Measurements from ENCODE around the gene IKZF4.
A peak's percentile ranks its signal among the peaks of the same experiment; 100 is the strongest.
"Not testable (repeated sequence)": the region's sequence is repeated elsewhere in the genome, so short reads cannot be mapped to it uniquely, and the experiment has no call there.

The IKZF4 gene

DNA sequence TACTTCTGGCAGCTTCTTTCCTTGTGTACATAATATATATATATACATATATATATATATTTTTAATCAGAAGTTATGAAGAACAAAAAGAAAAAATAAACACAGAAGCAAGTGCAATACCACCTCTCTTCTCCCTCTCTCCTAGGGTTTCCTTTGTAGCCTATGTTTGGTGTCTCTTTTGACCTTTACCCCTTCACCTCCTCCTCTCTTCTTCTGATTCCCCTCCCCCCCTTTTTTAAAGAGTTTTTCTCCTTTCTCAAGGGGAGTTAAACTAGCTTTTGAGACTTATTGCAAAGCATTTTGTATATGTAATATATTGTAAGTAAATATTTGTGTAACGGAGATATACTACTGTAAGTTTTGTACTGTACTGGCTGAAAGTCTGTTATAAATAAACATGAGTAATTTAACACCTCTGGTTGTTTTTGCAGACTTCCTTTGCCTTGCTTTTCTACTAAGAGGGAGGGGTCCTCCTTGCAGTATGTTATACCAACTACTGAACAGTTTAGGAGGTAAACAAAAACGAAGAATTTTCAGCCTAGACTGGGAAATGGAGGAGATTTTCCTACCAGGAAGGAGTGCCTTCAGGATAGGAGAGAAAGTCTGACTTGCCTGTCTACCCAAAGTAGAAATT is 17.3 kb downstream of the IKZF4 start:
- no peak for DNase-seq (ENCODE audit: low read depth in 2 of 3, low spot score in 2 of 3)

DNA sequence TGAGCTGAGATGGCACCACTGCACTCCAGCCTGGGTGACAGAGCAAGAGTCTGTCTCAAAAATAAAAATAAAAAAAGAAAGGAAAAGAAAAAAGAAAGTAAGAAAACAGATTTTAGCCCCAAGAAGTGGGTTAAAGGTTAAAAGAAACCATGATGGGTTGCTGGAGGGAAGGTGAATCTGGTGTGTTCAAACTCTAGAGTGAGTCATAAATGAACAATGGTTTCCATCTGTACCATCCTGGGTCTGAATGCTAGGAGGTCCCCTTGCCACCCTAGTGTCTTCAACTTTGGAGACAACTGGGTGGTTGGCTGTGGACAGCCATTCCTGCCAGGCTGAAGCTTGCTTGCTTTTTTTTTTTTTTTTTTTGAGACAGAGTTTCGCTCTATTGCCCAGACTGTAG is 19.3 kb downstream of the IKZF4 start:
- DNase-seq (ENCODE audit: low read depth in 2 of 3, low spot score in 2 of 3) = no peak

DNA sequence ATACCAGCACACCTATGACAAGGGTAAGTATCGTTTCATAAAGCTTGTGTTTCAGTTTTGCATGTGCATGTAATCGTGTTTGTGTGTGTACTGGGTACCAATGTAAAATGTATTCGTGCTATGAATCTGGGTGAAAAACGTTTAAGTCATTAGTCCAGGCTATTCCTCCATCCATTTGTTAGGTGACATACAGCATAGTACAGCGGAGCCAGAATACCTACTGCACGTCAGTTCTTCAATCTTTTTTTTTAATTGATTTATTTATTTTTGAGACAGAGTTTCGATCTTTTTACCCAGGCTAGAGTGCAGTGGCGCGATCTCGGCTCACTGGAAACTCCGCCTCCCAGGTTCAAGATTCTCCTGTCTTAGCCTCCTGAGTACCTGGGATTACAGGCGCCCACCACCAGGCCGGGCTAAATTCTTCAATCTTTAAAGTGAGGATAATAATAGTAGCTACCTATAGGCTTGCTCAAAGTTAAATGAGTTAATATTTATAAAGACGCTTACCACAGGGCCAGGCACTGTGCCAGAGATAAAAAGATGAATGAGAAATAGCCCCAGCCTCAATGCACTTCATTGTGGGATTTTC is 20.2 kb downstream of the IKZF4 start:
- no peak for DNase-seq (ENCODE audit: low read depth in 2 of 3, low spot score in 2 of 3)

DNA sequence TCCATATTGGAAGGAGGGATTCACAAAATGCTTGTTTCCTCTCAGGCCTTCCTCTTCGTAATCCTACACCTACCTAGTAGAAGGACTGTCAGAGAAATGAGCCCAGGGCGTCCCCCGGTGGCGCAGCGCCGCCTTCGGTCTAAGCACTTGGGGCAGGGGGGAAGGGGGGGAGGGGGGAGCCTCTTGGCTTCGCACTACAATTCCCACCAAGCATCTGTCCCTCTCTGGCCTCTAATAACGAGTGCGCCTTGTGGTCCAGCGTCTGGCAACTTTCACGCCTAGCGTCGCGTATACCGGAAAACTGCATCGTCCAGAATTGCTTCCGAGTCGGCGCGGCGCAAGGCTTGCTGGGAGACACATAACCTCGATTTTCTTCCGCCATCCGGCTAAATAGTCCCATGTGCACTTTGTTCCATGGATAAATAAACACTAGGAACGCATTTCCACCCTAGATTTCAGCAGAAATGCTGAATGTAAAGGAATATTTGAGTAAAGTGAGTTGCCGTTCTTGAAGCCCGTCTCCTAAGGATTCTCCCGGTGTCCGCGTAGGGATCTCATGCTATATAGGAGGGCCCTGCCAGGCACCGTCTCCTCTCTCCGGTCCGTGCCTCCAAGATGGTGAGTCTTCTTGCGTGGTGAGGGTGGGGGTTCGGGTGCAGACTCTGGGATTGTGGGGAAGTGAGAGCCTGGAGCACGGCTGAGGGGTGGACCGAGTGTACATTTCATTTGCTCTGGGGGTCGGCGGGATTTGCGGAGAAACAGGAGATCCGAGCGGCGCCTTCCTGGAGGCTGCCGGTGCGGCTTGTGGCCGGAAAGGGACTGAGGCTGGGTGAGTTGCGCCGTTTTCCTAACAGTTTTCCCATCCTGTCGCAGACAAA is 20.9 kb downstream of the IKZF4 start, which contains the start of gene RPS26:
TSS of gene RPS26 (plus strand) at position 367 of the 878 bp plus-strand sequence. CDS start at position 616, 249 bp downstream.
- peak; percentile 77 to 86 (median 81) for DNase-seq (ENCODE audit: low read depth in 2 of 3, low spot score in 2 of 3)

DNA sequence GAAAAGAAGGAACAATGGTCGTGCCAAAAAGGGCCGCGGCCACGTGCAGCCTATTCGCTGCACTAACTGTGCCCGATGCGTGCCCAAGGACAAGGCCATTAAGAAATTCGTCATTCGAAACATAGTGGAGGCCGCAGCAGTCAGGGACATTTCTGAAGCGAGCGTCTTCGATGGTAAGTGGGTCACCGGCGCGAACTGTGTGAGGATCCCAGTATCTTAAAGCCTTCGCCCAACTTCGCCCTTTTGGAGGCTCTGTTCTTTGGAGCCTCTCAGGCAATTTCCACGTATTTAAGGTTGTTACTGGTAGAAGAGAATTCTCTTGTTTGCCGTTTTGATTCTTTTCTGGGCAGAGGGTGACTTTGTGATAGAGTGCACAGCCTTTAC is 21.6 kb downstream of the IKZF4 start:
- not testable (repeated sequence) for DNase-seq (ENCODE audit: low read depth in 2 of 3, low spot score in 2 of 3)

DNA sequence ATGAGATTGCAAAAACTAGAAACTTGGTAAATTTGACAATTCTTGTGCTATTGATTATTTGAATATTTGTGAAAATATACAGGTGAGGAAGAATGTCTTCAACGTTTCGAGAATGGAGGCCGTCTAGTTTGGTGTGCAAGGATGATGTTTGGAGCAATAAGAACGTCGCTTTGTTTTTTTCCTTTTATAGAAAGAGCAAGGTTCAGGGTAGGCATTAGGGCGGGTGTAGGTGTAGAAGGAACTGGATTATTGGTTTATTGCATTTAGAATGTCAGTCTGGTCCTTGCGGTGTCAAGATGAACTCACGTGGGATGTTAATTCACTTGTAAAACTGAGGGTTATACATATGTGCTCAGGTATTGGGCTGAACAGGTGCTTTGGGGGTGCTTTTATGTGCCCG is 22.0 kb downstream of the IKZF4 start:
- DNase-seq (ENCODE audit: low read depth in 2 of 3, low spot score in 2 of 3) = no peak

DNA sequence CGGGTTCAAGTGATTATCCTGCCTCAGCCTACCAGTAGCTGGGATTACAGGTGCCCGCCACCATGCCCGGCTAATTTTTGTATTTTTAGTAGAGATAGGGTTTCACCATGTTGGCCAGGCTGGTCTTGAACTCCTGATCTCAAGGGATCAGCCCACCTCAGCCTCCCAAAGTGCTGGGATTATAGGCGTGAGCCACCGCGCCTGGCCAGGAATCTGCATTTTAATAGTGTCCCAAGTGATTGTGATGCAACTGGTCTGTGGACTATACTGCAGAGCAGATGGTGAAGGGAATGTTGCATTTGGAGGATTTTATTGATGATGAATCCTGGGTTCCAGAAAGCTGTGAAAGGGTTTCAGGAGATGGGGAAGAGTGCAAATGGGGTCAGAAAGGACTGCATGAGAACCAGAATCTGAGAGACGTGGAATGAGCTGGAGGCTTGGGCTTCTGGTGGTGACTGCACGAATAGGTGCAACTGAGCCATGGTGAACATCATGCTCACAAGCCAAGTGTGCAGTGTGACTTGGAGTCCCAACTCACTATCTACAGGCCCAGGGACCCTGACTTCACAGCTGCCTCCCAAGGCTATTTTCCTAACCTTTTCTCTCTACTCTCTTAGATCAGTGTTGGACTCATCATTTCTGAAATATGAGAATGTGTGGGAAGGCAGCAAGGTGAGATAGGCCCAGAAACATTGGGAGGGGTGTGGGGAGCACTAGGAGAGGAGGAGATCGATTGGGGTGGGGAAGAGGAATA is 25.4 kb downstream of the IKZF4 start:
- DNase-seq (ENCODE audit: low read depth in 2 of 3, low spot score in 2 of 3) = no peak

DNA sequence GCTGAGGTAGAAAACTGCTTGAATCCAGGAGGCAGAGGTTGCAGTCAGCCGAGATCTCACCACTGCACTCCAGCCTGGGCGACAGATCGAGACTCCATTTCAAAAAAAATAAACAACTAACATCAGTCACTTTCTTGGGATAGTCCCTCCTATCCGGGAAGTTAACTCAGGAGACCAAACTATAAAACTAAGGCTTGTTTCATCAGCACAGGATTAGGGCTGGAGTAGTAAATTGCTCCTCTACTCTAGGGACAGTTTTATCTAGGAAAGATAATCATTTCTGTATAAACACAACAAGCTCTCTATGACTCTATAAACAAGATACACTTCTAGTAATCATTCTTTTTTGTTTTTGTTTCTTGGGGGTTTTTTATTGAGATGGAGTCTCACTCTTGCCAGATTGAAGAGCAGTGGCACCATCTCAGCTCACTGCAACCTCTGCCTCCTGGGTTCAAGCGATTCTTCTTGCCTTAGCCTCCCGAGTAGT is 32.6 kb downstream of the IKZF4 start:
- DNase-seq (ENCODE audit: low read depth in 2 of 3, low spot score in 2 of 3) = no peak

DNA sequence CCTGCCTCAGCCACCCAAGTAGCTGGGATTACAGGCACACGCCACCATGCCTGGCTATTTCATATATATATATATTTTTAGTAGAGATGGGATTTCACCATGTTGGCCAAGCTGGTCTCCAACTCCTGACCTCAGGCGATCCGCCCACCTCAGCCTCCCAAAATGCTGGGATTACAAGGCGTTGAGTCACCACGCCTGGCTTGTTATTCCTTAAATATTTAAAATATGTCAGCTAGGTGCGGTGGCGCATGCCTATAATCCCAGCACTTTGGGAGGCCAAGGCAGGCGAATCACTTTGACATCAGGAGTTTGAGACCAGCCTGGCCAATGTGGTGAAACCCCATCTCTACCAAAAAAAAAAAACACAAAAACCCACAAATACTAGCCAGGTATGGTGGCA is 39.1 kb downstream of the IKZF4 start:
- not testable (repeated sequence) for DNase-seq (ENCODE audit: low read depth in 2 of 3, low spot score in 2 of 3)

DNA sequence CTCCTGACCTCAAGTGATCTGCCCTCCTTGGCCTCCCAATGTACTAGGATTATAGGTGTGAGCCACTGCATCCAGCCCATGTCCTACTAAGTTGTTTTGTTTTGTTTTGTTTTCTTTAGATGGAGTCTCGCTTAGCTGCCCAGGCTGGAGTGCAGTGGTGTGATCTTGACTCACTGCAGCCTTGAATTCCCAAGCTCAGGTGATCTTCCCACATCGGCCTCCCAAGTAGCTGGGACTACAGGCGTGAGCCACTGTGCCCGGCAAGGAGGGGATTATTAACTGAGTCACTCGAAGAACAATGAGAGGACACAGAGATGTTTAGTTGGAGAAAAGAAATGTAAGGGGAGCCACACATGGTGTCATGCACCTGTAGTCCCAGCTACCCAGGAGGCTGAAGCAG is 41.1 kb downstream of the IKZF4 start:
- DNase-seq (ENCODE audit: low read depth in 2 of 3, low spot score in 2 of 3) = no peak

DNA sequence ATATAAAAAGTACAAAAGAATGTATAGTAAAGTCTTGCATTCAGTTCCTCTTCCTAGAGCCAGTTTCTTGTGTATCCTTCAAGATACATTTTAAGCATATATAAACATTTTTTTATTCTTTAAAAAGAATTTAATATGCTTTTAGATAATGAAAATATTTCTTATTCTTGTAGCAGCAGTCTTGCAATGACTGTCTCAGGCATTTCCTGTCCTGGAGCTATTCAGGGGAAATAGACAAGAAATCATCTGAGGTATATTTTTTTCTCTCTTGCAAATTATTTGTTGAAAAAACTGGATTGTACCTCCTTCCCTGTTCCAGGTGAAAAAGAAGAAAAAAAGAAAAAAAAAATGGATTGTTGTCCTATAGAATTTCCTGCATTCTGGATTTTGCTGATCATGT is 42.2 kb downstream of the IKZF4 start:
- no peak for DNase-seq (ENCODE audit: low read depth in 2 of 3, low spot score in 2 of 3)

DNA sequence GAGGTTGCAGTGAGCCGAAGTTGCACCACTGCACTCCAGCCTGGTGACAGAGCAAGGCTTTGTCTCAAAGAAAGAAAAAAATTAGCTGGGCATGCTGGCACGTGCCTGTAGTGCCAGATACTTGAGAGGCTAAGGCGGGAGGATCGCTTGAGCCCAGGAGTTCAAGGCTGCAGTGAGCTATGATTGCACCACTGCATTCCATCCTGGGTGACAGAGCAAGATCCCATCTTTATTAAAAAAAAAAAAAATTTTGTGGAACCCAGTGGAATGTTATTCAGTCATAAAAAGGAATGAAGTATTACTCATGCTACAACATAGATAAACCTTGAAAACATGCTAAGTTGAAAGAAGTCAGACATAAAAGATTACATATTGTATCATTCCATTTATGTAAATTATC is 50.8 kb downstream of the IKZF4 start:
- no peak for DNase-seq (ENCODE audit: low read depth in 2 of 3, low spot score in 2 of 3)

DNA sequence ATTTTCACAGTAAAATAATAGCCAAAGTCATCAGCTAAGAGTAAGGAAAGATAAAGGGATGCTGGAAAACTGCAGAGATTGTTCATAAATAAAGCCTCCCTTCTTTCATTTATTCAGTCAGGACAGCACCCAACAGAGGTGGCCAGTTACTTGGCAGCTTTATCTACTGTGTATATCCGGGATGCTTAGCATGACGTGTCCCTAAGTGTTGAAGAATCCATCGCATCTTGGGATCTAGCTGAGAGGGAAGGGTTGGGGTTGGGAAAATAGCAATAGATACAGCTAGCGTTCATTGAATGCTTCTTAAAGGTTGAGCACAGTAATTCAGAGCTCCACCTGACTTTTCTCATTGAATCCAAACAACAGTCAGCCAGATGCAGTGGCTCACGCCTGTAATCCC is 53.6 kb downstream of the IKZF4 start:
- no peak for DNase-seq (ENCODE audit: low read depth in 2 of 3, low spot score in 2 of 3)

DNA sequence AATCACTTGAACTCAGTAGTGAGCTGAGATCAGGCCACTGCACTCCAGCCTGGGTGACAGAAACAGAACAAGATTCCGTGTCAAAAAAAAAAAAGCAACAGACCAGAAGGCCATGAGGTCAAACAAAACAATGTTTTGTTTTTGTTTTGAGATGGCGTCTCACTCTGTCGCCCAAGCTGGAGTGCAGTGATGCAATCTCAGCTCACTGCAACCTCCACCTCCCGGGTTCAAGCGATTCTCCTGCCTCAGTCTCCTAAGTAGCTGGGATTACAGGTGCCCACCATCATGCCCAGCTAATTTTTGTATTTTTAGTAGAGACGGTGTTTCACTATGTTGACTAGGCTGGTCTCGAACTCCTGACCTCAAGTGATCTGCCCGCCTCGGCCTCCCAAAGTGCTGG is 57.1 kb downstream of the IKZF4 start:
- DNase-seq (ENCODE audit: low read depth in 2 of 3, low spot score in 2 of 3) = not testable (repeated sequence)

DNA sequence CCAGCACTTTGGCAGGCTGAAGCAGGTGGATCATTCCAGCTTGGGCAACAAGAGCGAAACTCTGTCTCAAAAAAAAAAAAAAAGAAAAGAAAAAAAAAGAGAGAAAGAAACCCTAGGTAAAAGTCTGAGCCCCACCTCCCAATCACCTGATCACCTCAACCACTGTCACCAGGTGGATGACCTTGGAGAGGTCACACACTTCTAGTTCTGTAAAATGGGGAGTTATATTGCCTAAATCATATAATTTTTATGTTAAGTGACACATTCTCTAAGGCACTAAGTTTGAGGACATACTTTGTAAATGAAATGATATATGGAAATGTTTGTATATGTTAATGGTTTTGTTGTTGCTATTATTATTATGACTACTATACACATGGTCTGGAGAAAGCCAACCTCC is 57.6 kb downstream of the IKZF4 start:
- no peak for DNase-seq (ENCODE audit: low read depth in 2 of 3, low spot score in 2 of 3)

DNA sequence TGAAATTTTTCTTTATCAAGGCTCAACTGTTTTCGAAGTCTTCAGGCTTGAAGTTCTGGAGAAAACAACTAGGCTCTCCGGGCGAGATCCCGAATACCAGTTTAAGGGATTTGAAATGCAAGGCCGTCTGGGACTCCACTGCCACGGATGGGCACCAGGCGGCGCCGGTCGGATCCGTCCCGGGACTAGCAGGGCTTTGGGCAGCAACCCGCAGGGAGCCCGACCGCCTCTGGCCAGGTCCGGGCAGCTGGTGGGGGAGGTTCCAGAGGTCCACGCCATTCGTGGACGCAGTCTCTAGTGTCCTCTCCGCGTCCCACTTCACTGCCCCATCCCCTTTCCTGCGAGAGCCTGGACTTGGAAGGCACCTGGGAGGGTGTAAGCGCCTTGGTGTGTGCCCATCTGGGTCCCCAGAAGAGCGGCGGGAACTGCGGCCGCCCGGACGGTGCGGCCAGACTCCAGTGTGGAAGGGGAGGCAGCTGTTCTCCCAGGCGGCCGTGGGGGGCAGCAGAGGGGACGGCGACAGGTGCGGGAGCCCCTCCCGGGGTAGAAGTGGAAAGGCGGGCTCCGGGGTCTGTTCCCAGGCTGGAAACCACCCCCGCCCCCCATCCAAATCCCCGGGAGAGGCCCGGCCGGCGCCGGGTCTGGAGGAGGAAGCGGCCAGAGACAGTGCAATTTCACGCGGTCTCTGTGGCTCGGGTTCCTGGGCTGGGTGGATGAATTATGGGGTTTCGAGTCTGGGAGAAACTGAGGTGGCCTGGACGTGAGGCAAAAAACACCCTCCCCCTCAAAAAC is 58.3 kb downstream of the IKZF4 start:
- peak in 2 of 3 experiments; percentile 26 to 40 for DNase-seq (ENCODE audit: low read depth in 2 of 3, low spot score in 2 of 3)

DNA sequence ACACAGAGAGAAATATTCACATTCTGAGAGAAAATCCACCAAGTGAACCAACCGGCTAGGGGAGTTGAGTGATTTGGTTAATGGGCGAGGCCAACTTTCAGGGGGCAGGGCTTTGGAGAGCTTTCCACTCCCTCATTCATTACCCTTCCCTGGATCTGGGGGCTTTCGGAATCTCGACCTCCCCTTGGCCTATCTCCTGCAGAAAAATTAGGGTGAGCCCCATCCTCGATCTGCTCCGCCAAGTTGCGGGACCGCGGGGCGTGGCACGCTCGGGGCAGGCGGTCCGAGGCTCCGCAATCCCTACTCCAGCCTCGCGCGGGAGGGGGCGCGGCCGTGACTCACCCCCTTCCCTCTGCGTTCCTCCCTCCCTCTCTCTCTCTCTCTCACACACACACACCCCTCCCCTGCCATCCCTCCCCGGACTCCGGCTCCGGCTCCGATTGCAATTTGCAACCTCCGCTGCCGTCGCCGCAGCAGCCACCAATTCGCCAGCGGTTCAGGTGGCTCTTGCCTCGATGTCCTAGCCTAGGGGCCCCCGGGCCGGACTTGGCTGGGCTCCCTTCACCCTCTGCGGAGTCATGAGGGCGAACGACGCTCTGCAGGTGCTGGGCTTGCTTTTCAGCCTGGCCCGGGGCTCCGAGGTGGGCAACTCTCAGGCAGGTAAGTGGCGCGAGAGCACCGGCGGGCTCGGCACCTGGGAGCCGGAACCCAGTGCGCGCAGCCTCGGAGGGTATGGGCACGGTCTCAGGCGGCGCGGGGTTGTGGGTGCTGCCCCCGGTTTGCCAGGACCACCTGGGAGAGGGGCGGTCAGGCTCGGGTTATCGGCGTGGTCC is 59.1 kb downstream of the IKZF4 start, which contains the start of gene ERBB3:
TSS of gene ERBB3 (plus strand) at position 443 of the 833 bp plus-strand sequence. CDS start at position 579, 136 bp downstream.
- peak; percentile 33 to 52 (median 40) for DNase-seq (ENCODE audit: low read depth in 2 of 3, low spot score in 2 of 3)

DNA sequence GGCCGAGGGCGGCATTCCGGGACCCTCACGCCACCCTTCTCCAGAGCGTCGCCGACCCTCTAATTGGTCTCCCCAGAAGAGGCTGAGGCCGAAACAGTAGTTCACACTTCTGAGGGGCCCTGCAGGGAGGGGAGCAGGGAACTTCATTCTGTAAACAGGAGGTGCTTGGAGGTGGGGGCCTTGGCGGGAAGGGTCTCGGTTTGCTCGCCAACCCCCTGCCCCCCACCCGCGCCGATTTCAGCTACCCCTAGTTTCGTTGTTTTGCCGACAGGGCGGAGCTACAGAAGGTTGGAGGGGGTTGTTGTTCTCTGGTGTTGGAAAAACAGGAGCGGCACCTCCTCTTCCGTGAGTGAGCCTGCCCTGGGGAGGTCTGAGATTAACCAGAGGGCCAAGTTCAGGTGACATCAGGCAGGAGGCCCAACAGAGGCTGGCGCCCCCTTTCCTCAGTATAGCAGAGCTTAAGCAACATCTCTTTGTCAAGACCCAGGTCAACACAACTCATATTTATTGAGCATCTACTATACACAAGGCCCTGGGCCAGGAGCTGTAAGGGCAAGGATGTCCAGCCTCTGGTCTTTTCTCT is 59.8 kb downstream of the IKZF4 start:
- no peak for DNase-seq (ENCODE audit: low read depth in 2 of 3, low spot score in 2 of 3)
